HG03039 (cell line): Measurements from ENCODE around the gene FAM149A.
A peak's percentile ranks its signal among the peaks of the same experiment; 100 is the strongest.

Source experiments
- ATAC-seq: cut with Tn5 transposase; IDR thresholded peaks from one replicate; pipeline ENCODE4 v1.9.1; 2021; ENCODE audit warnings: mild to moderate bottlenecking, moderate library complexity; ENCODE audit not compliant: unreplicated experiment

Gene FAM149A

GRCh38 chr4:186151499-186151898, 47.0 kb downstream of the FAM149A start:
- no peak for ATAC-seq

GRCh38 chr4:186158021-186158813, 53.7 kb downstream of the FAM149A start:
- ATAC-seq: no peak

- ATAC-seq: no peak
Measured at GRCh38 chr4:186158966-186159365, 54.5 kb downstream of the FAM149A start.

GRCh38 chr4:186159613-186160012, 55.1 kb downstream of the FAM149A start:
- ATAC-seq: no peak

GRCh38 chr4:186161138-186161537, 56.6 kb downstream of the FAM149A start:
- ATAC-seq: peak; percentile 96

GRCh38 chr4:186166852-186167512, 62.5 kb downstream of the FAM149A start:
- ATAC-seq: no peak

GRCh38 chr4:186167605-186168004, 63.1 kb downstream of the FAM149A start:
- ATAC-seq: no peak

- no peak for ATAC-seq
Measured at GRCh38 chr4:186168750-186169149, 64.2 kb downstream of the FAM149A start.

- ATAC-seq: no peak
Measured at GRCh38 chr4:186169333-186169944, 64.9 kb downstream of the FAM149A start.

- no peak for ATAC-seq
Measured at GRCh38 chr4:186169945-186170802, 65.7 kb downstream of the FAM149A start.

GRCh38 chr4:186170966-186171365, 66.5 kb downstream of the FAM149A start:
- ATAC-seq: no peak

GRCh38 chr4:186172546-186172945, 68.0 kb downstream of the FAM149A start:
- no peak for ATAC-seq

- ATAC-seq: no peak
Measured at GRCh38 chr4:186188107-186188506, 83.6 kb downstream of the FAM149A start.

GRCh38 chr4:186189656-186190055, 85.2 kb downstream of the FAM149A start:
- no peak for ATAC-seq

- peak; percentile 26 for ATAC-seq
Measured at GRCh38 chr4:186190581-186191199, 86.2 kb downstream of the FAM149A start.

- peak; percentile 84 for ATAC-seq
Measured at GRCh38 chr4:186191200-186192065, 86.9 kb downstream of the FAM149A start, which contains the start of gene CYP4V2. Gene CYP4V2, plus strand, starts transcription at chr4:186191567. Its CDS starts 257 bp downstream, at chr4:186191824.

- ATAC-seq: no peak
Measured at GRCh38 chr4:186192066-186192612, 87.6 kb downstream of the FAM149A start.

- ATAC-seq: no peak
Measured at GRCh38 chr4:186193851-186194250, 89.3 kb downstream of the FAM149A start.

- ATAC-seq: no peak
Measured at GRCh38 chr4:186196063-186196462, 91.6 kb downstream of the FAM149A start.
